HepG2 (cell line): ENCODE measurements around the gene CLHC1. TPM values are rescaled to one million over a fixed set of nuclear protein-coding genes. Genes with fewer than 3 reads are reported as not detected.

ENCODE experiments used
- ARHGAP35 ChIP-seq: sonication (generic); formaldehyde crosslinking; IDR thresholded peaks from 2 replicates; pipeline ENCODE4 v1.9.0; 2022; ENCODE audit warnings: mild to moderate bottlenecking, inconsistent platforms, moderate library complexity, missing genetic modification reagents, borderline replicate concordance
- CCAR2 ChIP-seq: fragments of 200-400 bp; formaldehyde crosslinking; optimal IDR thresholded peaks from 2 replicates; pipeline ENCODE3; 2018; ENCODE audit warnings: low read depth, mild to moderate bottlenecking, low read length, moderate library complexity
- DNMT1 ChIP-seq: sonication (generic); formaldehyde crosslinking; IDR thresholded peaks from 2 replicates; pipeline ENCODE4 v1.5.1; 2020; ENCODE audit warnings: mild to moderate bottlenecking, missing genetic modification reagents
- FOSL1 ChIP-seq: sonication (generic); formaldehyde crosslinking; IDR thresholded peaks from 2 replicates; pipeline ENCODE4 v1.9.0; 2021; ENCODE audit warnings: missing genetic modification reagents, borderline replicate concordance
- HDAC1 ChIP-seq: sonication (generic); formaldehyde crosslinking; IDR thresholded peaks from 2 replicates; pipeline ENCODE4 v1.5.1; 2020; ENCODE audit warnings: mild to moderate bottlenecking, missing genetic modification reagents
- KDM5A ChIP-seq: fragments of 200-600 bp; sonication (generic); IDR thresholded peaks from 2 replicates; pipeline ENCODE4 v1.7.0; 2018; ENCODE audit warnings: antibody characterized with exemption, mild to moderate bottlenecking, low read length, borderline replicate concordance
- KDM5B ChIP-seq: sonication (generic); formaldehyde crosslinking; IDR thresholded peaks from 2 replicates; pipeline ENCODE4 v1.4.0; 2020; ENCODE audit warnings: missing genetic modification reagents, mild to moderate bottlenecking, borderline replicate concordance
- MAZ ChIP-seq, 2 experiments: sonication (generic) in 1 of 2; formaldehyde crosslinking in 1 of 2; IDR thresholded peaks; 2 replicates each; pipeline versions ENCODE4 v1.5.0 to v1.6.1; 2012 to 2020; ENCODE audit warnings: low read depth in 2 of 2, mild to moderate bottlenecking in 2 of 2, borderline replicate concordance in 1 of 2, improper control_type of control experiment in 1 of 2, low read length in 1 of 2, missing genetic modification reagents in 1 of 2, moderate library complexity in 1 of 2
- MEIS2 ChIP-seq: sonication (generic); formaldehyde crosslinking; IDR thresholded peaks from 2 replicates; pipeline ENCODE4 v1.9.0; 2021; ENCODE audit warnings: mild to moderate bottlenecking, missing genetic modification reagents
- NFIB ChIP-seq: sonication (generic); formaldehyde crosslinking; IDR thresholded peaks from 2 replicates; pipeline ENCODE4 v1.9.0; 2021; ENCODE audit warnings: missing genetic modification reagents, mild to moderate bottlenecking, borderline replicate concordance
- PRMT3 ChIP-seq: sonication (generic); formaldehyde crosslinking; IDR thresholded peaks from 2 replicates; pipeline ENCODE4 v1.8.1; 2022; ENCODE audit warnings: low read depth, mild to moderate bottlenecking, moderate library complexity, missing genetic modification reagents, borderline replicate concordance
- SIX1 ChIP-seq: sonication (generic); formaldehyde crosslinking; IDR thresholded peaks from 2 replicates; pipeline ENCODE4 v1.4.0; 2020; ENCODE audit warnings: missing genetic modification reagents, borderline replicate concordance
- YY1 ChIP-seq: IDR thresholded peaks from 2 replicates; pipeline ENCODE4 v1.6.1; 2011; ENCODE audit warnings: low read length, low read depth, moderate library complexity, mild to moderate bottlenecking; ENCODE audit not compliant: insufficient read depth, insufficient replicate concordance
- ZNF30 ChIP-seq: sonication (generic); formaldehyde crosslinking; IDR thresholded peaks from 2 replicates; pipeline ENCODE4 v1.5.0; 2020; ENCODE audit warnings: mild to moderate bottlenecking, missing genetic modification reagents
- ZNF430 ChIP-seq: sonication (generic); formaldehyde crosslinking; IDR thresholded peaks from 2 replicates; pipeline ENCODE4 v1.9.0; 2021; ENCODE audit warnings: mild to moderate bottlenecking, missing genetic modification reagents
- ZNF432 ChIP-seq: sonication (generic); formaldehyde crosslinking; IDR thresholded peaks from 2 replicates; pipeline ENCODE4 v1.5.0; 2020; ENCODE audit warnings: missing genetic modification reagents, mild to moderate bottlenecking, borderline replicate concordance
- ZNF788 ChIP-seq: sonication (generic); formaldehyde crosslinking; IDR thresholded peaks from 2 replicates; pipeline ENCODE4 v1.5.0; 2020; ENCODE audit warnings: mild to moderate bottlenecking, missing genetic modification reagents, borderline replicate concordance
- polyA plus RNA-seq, 8 experiments: library from polyadenylated mRNA; depleted of rRNA in 3 of 8; stranded (reverse) in 7 of 8; unstranded in 1 of 8; fragments of >200 nt; fragmentation: Illumina TruSeq in 4 of 8; extraction: Trizol in 4 of 8; gene quantifications; 2 replicates each; pipeline versions ENCODE4 v1.2.1 to v1.2.3, GENCODE V29; 2011 to 2016; ENCODE audit warnings: low read depth in 4 of 8, missing spikeins in 1 of 8, mixed read lengths in 1 of 8; ENCODE audit not compliant: insufficient read depth in 1 of 8
- total RNA-seq, 5 experiments: library from RNA; depleted of rRNA; stranded (reverse); fragments of >200 nt; fragmentation: Illumina TruSeq; extraction: Trizol; gene quantifications; 2 replicates each; pipeline ENCODE4 v1.2.3, GENCODE V29; 2016; ENCODE audit warnings: low read depth in 1 of 5
- TF ChIP-seq, protein P1 (sequence below): sonication (generic); formaldehyde crosslinking; IDR thresholded peaks from 2 replicates; pipeline ENCODE4 v1.4.0; 2020; ENCODE audit warnings: missing genetic modification reagents
- TF ChIP-seq, protein P2 (sequence below): sonication (generic); formaldehyde crosslinking; IDR thresholded peaks from 2 replicates; pipeline ENCODE4 v1.4.0; 2020; ENCODE audit warnings: mild to moderate bottlenecking, low read depth, missing genetic modification reagents
- TF ChIP-seq, protein P3 (sequence below): sonication (generic); formaldehyde crosslinking; IDR thresholded peaks from 2 replicates; pipeline ENCODE4 v1.4.0; 2020; ENCODE audit warnings: mild to moderate bottlenecking, missing genetic modification reagents
- TF ChIP-seq, protein P4 (sequence below): sonication (generic); formaldehyde crosslinking; IDR thresholded peaks from 2 replicates; pipeline ENCODE4 v1.5.0; 2020; ENCODE audit warnings: mild to moderate bottlenecking, missing genetic modification reagents, borderline replicate concordance

The CLHC1 gene
- total and polyA plus RNA-seq, 2 of the 13 experiments (the other 11 are each of a cell fraction or from before 2014, with no cell fraction given): 9.8 to 12.6 TPM

DNA sequence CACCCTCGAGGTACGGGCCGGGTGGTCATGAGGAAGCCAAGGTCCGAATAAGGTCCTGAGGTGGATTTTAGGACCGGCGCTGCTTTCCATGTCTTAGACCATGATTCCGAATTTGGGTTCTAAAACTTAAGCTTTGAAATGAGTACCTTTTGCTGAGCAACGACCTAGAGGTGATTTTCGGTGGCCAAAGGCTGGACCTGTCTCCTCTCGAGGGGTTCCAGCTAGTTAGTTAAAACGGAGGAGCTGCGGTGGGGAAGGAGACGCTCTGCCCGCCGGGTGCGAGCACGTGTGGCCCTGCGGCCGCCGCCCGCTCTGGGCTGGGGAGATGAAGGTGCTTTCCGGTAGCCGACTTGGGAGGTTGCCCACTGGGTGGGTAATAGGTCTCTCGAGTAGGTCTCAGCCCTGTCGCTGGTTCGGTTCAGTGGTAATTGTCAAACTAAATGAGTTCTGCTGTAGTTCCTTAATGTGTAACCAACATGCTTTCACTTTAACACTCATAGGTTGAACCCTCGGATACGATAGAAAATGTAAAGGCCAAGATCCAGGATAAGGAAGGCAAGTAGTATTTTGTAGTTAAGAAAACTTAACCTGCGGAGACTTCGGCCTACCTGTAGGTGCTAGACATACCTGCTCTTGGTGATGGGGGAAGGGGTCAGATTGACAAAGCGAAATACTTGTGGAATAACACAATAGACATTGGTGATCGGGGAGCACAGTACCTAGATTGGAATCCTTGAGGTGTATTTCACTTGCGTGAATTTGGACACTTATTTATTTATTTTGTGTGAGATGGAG, 967 bp upstream of the CLHC1 start (continued):
- TF ChIP-seq, protein P1, sequence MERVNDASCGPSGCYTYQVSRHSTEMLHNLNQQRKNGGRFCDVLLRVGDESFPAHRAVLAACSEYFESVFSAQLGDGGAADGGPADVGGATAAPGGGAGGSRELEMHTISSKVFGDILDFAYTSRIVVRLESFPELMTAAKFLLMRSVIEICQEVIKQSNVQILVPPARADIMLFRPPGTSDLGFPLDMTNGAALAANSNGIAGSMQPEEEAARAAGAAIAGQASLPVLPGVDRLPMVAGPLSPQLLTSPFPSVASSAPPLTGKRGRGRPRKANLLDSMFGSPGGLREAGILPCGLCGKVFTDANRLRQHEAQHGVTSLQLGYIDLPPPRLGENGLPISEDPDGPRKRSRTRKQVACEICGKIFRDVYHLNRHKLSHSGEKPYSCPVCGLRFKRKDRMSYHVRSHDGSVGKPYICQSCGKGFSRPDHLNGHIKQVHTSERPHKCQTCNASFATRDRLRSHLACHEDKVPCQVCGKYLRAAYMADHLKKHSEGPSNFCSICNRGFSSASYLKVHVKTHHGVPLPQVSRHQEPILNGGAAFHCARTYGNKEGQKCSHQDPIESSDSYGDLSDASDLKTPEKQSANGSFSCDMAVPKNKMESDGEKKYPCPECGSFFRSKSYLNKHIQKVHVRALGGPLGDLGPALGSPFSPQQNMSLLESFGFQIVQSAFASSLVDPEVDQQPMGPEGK (CRISPR knock-in tag): no peak
- TF ChIP-seq ARHGAP35 (CRISPR knock-in tag) (no peak), KDM5A (peak; percentile 64; the same call in 1 of the 2 replicates), DNMT1 (no peak), NFIB (CRISPR knock-in tag) (peak; percentile 64; the same call in 1 of the 2 replicates), MAZ (IDR thresholded peaks at IDR 0.05; ENCODE audit: borderline replicate concordance, low read depth, low read length) (no peak), MAZ (CRISPR knock-in tag; IDR thresholded peaks at IDR 0.05; ENCODE audit: low read depth) (0 out of 2 replicates have a peak, but pooled peaks have one; percentile 3), FOSL1 (CRISPR knock-in tag) (0 out of 2 replicates have a peak, but pooled peaks have one; percentile 49), PRMT3 (CRISPR knock-in tag) (no peak), ZNF432 (CRISPR knock-in tag) (no peak), SIX1 (CRISPR knock-in tag) (0 out of 2 replicates have a peak, but pooled peaks have one; percentile 20), ZNF430 (no peak; the same call in 1 of the 2 replicates), HDAC1 (CRISPR knock-in tag) (peak; percentile 54; the same call in 1 of the 2 replicates), CCAR2 (no peak), MEIS2 (0 out of 2 replicates have a peak, but pooled peaks have one; percentile 23), YY1 (no peak), ZNF30 (CRISPR knock-in tag) (no peak), KDM5B (CRISPR knock-in tag) (0 out of 2 replicates have a peak, but pooled peaks have one; percentile 16), ZNF788 (CRISPR knock-in tag) (no peak)
- TF ChIP-seq, protein P2, sequence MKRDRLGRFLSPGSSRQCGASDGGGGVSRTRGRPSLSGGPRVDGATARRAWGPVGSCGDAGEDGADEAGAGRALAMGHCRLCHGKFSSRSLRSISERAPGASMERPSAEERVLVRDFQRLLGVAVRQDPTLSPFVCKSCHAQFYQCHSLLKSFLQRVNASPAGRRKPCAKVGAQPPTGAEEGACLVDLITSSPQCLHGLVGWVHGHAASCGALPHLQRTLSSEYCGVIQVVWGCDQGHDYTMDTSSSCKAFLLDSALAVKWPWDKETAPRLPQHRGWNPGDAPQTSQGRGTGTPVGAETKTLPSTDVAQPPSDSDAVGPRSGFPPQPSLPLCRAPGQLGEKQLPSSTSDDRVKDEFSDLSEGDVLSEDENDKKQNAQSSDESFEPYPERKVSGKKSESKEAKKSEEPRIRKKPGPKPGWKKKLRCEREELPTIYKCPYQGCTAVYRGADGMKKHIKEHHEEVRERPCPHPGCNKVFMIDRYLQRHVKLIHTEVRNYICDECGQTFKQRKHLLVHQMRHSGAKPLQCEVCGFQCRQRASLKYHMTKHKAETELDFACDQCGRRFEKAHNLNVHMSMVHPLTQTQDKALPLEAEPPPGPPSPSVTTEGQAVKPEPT (CRISPR knock-in tag): peak; percentile 33; the same call in 1 of the 2 replicates
- TF ChIP-seq, protein P3, sequence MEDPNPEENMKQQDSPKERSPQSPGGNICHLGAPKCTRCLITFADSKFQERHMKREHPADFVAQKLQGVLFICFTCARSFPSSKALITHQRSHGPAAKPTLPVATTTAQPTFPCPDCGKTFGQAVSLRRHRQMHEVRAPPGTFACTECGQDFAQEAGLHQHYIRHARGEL (CRISPR knock-in tag): no peak
- TF ChIP-seq, protein P4, sequence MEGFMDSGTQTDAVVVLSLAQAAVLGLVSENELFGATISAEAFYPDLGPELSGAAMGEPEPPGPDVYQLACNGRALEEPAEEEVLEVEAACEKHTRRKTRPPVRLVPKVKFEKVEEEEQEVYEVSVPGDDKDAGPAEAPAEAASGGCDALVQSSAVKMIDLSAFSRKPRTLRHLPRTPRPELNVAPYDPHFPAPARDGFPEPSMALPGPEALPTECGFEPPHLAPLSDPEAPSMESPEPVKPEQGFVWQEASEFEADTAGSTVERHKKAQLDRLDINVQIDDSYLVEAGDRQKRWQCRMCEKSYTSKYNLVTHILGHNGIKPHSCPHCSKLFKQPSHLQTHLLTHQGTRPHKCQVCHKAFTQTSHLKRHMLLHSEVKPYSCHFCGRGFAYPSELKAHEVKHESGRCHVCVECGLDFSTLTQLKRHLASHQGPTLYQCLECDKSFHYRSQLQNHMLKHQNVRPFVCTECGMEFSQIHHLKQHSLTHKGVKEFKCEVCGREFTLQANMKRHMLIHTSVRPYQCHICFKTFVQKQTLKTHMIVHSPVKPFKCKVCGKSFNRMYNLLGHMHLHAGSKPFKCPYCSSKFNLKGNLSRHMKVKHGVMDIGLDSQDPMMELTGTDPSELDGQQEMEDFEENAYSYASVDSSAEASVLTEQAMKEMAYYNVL (CRISPR knock-in tag): no peak
